Measurements from ENCODE around the gene FAM222B.

Gene FAM222B

GRCh38 chr17:28717578-28718332, 124.8 kb downstream of the FAM222B start, which contains the start of gene RAB34:
RAB34 (minus strand) TSS chr17:28717868; CDS start chr17:28717266, 602 bp downstream.
- no peak for FAIRE-seq
- DNase-seq (ENCODE audit: insufficient read length, low spot score) = no peak

- DNase-seq (ENCODE audit: insufficient read length, low spot score) = no peak
- FAIRE-seq = no peak
Observed at GRCh38 chr17:28716740-28717577, 125.6 kb downstream of the FAM222B start.

- FAIRE-seq = no peak
- DNase-seq (ENCODE audit: insufficient read length, low spot score) = no peak
Observed at GRCh38 chr17:28715217-28715616, 127.4 kb downstream of the FAM222B start.

GRCh38 chr17:28714281-28714680, 128.3 kb downstream of the FAM222B start:
- DNase-seq (ENCODE audit: insufficient read length, low spot score) = no peak
- FAIRE-seq = no peak

GRCh38 chr17:28712705-28713415, 129.7 kb downstream of the FAM222B start:
- DNase-seq (ENCODE audit: insufficient read length, low spot score) (no peak), FAIRE-seq (no peak)

GRCh38 chr17:28712032-28712704, 130.4 kb downstream of the FAM222B start:
- DNase-seq (ENCODE audit: insufficient read length, low spot score) = peak; percentile 62
- peak; percentile 55 for FAIRE-seq

- no peak for FAIRE-seq
- no peak for DNase-seq (ENCODE audit: insufficient read length, low spot score)
Observed at GRCh38 chr17:28711723-28712031, 130.9 kb downstream of the FAM222B start, which contains the start of gene PROCA1. PROCA1 (minus strand) TSS chr17:28711888; CDS start chr17:28711660, 228 bp downstream.

- FAIRE-seq = peak; percentile 83
- DNase-seq (ENCODE audit: insufficient read length, low spot score) = peak; percentile 95
Observed at GRCh38 chr17:28710861-28711722, 131.5 kb downstream of the FAM222B start.

GRCh38 chr17:28707339-28707720, 135.3 kb downstream of the FAM222B start:
- no peak for DNase-seq (ENCODE audit: insufficient read length, low spot score)
- FAIRE-seq = no peak

- DNase-seq (ENCODE audit: insufficient read length, low spot score) (no peak), FAIRE-seq (no peak)
Observed at GRCh38 chr17:28706471-28707338, 135.9 kb downstream of the FAM222B start.

All from GM19239 (cell line).